Glutamatergic neuron (in vitro differentiated cells): ENCODE data around the gene ENOPH1. TPM values are rescaled to one million over a fixed set of nuclear protein-coding genes. Genes with fewer than 3 reads are reported as not detected.
"Not testable (repeated sequence)": the region's sequence is repeated elsewhere in the genome, so short reads cannot be mapped to it uniquely, and the experiment has no call there.

ENCODE experiments used
- DNase-seq: peaks from one replicate; pipeline ENCODE4 v3.0.0; 2022
- H3K27ac Mint-ChIP-seq: one replicate; pipeline ENCODE4 v1.8.0; 2020; ENCODE audit warnings: mild to moderate bottlenecking, mixed read lengths, inconsistent platforms; ENCODE audit not compliant: unreplicated experiment
- H3K27me3 Mint-ChIP-seq: one replicate; pipeline ENCODE4 v1.8.0; 2020; ENCODE audit warnings: mild to moderate bottlenecking, moderate library complexity, mixed read lengths, inconsistent platforms; ENCODE audit not compliant: unreplicated experiment
- H3K36me3 Mint-ChIP-seq: one replicate; pipeline ENCODE4 v1.8.0; 2020; ENCODE audit warnings: mild to moderate bottlenecking, mixed read lengths, inconsistent platforms; ENCODE audit not compliant: unreplicated experiment
- H3K4me1 Mint-ChIP-seq: one replicate; pipeline ENCODE4 v1.8.0; 2020; ENCODE audit warnings: mild to moderate bottlenecking, low read depth, mixed read lengths, inconsistent platforms; ENCODE audit not compliant: unreplicated experiment
- H3K4me3 Mint-ChIP-seq: one replicate; pipeline ENCODE4 v1.8.0; 2020; ENCODE audit warnings: mild to moderate bottlenecking, mixed read lengths, inconsistent platforms; ENCODE audit not compliant: unreplicated experiment
- H3K9me3 Mint-ChIP-seq: one replicate; pipeline ENCODE4 v1.8.0; 2020; ENCODE audit warnings: mild to moderate bottlenecking, moderate library complexity, mixed read lengths, inconsistent platforms; ENCODE audit not compliant: unreplicated experiment
- total RNA-seq: library from RNA; stranded (reverse); fragmentation: NEBNext Ultra II Directional; extraction: Animal tissue kit (Norgen Biotek cat#: 25700); gene quantifications from one replicate; pipeline ENCODE4 v1.2.1, GENCODE V29; 2021; ENCODE audit not compliant: unreplicated experiment
- TF ChIP-seq, protein P1 (sequence below): fragments of 200-600 bp; sonication (generic); IDR thresholded peaks from one replicate; pipeline ENCODE4 v1.5.0; 2021; ENCODE audit not compliant: partially characterized antibody, unreplicated experiment

The ENOPH1 gene
- total RNA-seq, 1 donor from 2014 or later, result 26.9 TPM

- Mint-ChIP-seq H3K4me1 (no peaks in the 10 kb centered on the region), H3K27ac (no peak overlapping the region), H3K9me3 (no peaks in the 10 kb centered on the region), H3K4me3 (no peak overlapping the region), H3K27me3 (no peaks in the 10 kb centered on the region), H3K36me3 (peaks cover under 1% of the 10 kb centered on the region)
- TF ChIP-seq, protein P1, sequence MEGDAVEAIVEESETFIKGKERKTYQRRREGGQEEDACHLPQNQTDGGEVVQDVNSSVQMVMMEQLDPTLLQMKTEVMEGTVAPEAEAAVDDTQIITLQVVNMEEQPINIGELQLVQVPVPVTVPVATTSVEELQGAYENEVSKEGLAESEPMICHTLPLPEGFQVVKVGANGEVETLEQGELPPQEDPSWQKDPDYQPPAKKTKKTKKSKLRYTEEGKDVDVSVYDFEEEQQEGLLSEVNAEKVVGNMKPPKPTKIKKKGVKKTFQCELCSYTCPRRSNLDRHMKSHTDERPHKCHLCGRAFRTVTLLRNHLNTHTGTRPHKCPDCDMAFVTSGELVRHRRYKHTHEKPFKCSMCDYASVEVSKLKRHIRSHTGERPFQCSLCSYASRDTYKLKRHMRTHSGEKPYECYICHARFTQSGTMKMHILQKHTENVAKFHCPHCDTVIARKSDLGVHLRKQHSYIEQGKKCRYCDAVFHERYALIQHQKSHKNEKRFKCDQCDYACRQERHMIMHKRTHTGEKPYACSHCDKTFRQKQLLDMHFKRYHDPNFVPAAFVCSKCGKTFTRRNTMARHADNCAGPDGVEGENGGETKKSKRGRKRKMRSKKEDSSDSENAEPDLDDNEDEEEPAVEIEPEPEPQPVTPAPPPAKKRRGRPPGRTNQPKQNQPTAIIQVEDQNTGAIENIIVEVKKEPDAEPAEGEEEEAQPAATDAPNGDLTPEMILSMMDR, result no peak
- no peak for DNase-seq
These were observed 32.8 kb downstream of the ENOPH1 start for GRCh38 chr4:82463221-82463620.

- Mint-ChIP-seq H3K4me3 (no peak overlapping the region), H3K36me3 (peaks cover 5% of the 10 kb centered on the region), H3K9me3 (no peaks in the 10 kb centered on the region), H3K4me1 (no peaks in the 10 kb centered on the region), H3K27me3 (no peaks in the 10 kb centered on the region), H3K27ac (no peak overlapping the region)
- DNase-seq, result no peak
- TF ChIP-seq, protein P1, result no peak
These were observed 37.1 kb downstream of the ENOPH1 start for GRCh38 chr4:82467471-82467870.

DNA sequence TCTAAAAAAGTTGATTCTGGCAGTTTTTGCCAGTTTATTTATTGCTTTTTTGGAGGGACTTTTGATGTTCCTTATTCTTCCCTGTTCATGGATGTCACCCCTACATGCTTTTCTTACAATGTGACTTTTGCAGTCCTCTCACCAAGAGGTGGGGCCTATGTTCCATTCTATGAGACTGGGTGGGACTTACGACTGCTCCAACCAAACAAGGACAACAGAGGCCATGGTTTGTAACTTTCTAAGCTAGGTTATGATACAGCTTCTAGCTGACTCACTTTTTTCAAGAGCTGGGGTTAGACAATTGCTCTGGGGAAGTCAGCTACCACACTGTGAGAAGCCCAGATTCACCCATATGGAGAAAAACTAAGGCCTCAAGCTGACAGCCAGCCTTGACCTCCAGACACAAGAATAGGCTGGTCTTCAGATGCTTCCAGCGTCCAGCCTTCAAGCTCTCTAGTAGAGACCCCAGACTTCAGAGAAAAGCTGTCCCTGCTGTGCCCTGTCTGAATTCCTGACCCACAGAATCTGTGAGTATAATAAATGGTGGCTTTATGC lies 39.5 kb downstream of the ENOPH1 start:
- no peaks in the 10 kb centered on the region for H3K9me3 Mint-ChIP-seq
- TF ChIP-seq, protein P1, result no peak
- no peak overlapping the region for H3K27ac Mint-ChIP-seq
- H3K4me1 Mint-ChIP-seq, result no peaks in the 10 kb centered on the region
- no peaks in the 10 kb centered on the region for H3K27me3 Mint-ChIP-seq
- no peak for DNase-seq
- peaks cover 5% of the 10 kb centered on the region for H3K36me3 Mint-ChIP-seq
- H3K4me3 Mint-ChIP-seq, result no peak overlapping the region

GRCh38 chr4:82473080-82473479 lies 42.7 kb downstream of the ENOPH1 start:
- DNase-seq, H3K27ac Mint-ChIP-seq, H3K4me3 Mint-ChIP-seq, H3K4me1 Mint-ChIP-seq, H3K36me3 Mint-ChIP-seq, H3K9me3 Mint-ChIP-seq, H3K27me3 Mint-ChIP-seq: not testable (repeated sequence)

DNA sequence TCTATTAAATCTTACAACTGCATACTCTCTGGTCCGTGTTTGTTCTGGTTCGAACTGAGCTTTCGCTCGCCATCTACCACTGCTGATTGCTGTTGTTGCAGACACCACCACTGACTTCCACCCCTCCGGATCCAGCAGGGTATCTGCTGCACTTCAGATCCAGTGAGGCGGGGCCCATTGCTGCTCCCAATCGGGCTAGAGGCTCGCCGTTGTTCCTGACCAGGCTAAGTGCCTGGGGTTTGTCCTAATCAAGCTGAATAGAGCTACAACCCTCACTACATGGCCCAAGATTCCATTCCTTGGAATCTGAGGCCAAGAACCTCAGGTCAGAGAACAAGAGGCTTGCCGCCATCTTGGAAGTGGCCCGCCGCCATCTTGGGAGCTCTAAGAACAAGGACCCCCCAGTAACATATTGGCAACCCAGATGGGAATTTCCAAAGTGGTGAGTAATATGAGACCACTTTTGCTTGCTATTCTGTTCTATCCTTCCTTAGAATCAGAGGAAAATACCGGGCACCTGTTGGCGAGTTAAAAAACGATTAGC lies 43.3 kb downstream of the ENOPH1 start:
- no peaks in the 10 kb centered on the region for H3K36me3 Mint-ChIP-seq
- H3K4me3 Mint-ChIP-seq, result no peak overlapping the region
- DNase-seq, result no peak

DNA sequence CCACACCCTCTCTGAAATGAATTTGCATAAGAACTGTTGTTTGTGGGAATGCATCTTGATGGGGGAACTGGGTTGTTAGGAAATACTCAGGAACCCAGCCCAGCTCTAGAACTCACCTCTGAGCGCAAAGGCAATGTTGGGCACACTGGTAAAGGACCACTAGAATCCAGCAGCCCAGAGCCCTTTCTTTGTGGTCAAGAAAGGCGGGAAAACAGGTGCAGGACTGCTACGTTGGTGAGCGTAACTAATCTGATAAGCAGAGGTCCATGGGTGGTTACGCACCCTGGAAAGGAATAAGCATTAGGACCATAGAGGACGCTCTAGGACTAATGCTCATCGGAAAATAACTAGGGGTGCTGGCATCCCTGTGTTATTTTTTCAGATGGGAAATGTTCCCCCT lies 45.5 kb downstream of the ENOPH1 start:
- H3K27me3 Mint-ChIP-seq, DNase-seq, H3K36me3 Mint-ChIP-seq, H3K4me3 Mint-ChIP-seq, H3K4me1 Mint-ChIP-seq, H3K27ac Mint-ChIP-seq, H3K9me3 Mint-ChIP-seq: not testable (repeated sequence)

More for the DNA sequence above, 43.3 kb downstream of the ENOPH1 start:
- H3K4me1 Mint-ChIP-seq, result no peaks in the 10 kb centered on the region
- no peaks in the 10 kb centered on the region for H3K9me3 Mint-ChIP-seq
- no peak overlapping the region for H3K27ac Mint-ChIP-seq
- H3K27me3 Mint-ChIP-seq, result no peaks in the 10 kb centered on the region
- TF ChIP-seq, protein P1, result no peak

DNA sequence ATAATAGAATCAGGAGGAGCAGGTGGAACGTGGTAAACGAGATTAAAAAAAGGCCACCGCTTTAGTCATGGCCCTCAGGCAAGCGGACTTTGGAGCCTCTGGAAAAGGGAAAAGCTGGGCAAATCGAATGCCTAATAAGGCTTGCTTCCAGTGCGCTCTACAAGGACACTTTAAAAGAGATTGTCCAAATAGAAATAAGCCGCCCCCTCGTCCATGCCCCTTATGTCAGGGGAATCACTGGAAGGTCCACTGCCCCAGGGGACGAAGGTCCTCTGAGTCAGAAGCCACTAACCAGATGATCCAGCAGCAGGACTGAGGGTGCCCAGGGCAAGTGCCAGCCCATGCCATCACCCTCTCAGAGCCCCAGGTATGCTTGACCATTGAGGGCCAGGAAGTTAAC lies 47.1 kb downstream of the ENOPH1 start:
- not testable (repeated sequence) for H3K27me3 Mint-ChIP-seq, DNase-seq, H3K27ac Mint-ChIP-seq

More for the DNA sequence above, 47.1 kb downstream of the ENOPH1 start:
- H3K4me3 Mint-ChIP-seq, H3K4me1 Mint-ChIP-seq, H3K36me3 Mint-ChIP-seq, H3K9me3 Mint-ChIP-seq: not testable (repeated sequence)
